Limb (tissue), 2 donors: ENCODE measurements around the gene SOAT2.
"Not testable (repeated sequence)": the region's sequence is repeated elsewhere in the genome, so short reads cannot be mapped to it uniquely, and the experiment has no call there.

Experiments used
- DNase-seq, 2 donors: peaks; one replicate each; pipeline ENCODE4 v3.0.0-alpha.2; 2016; ENCODE audit errors: extremely low spot score in 2 of 2

SOAT2 gene

GRCh38 chr12:53133722-53134121 is 30.4 kb downstream of the SOAT2 start:
- no peak for DNase-seq

GRCh38 chr12:53143355-53143754 is 40.1 kb downstream of the SOAT2 start:
- no peak for DNase-seq

GRCh38 chr12:53145383-53146260 is 42.3 kb downstream of the SOAT2 start:
- DNase-seq, result no peak

GRCh38 chr12:53147181-53147580 is 43.9 kb downstream of the SOAT2 start:
- no peak for DNase-seq

- DNase-seq, result no peak
These were observed 44.4 kb downstream of the SOAT2 start for GRCh38 chr12:53147653-53148052.

- DNase-seq, result no peak
These were observed 47.8 kb downstream of the SOAT2 start for GRCh38 chr12:53151039-53151438.

- no peak for DNase-seq
These were observed 49.1 kb downstream of the SOAT2 start for GRCh38 chr12:53152390-53152789.

GRCh38 chr12:53159195-53159839 is 56.0 kb downstream of the SOAT2 start:
- peak; percentile 71 to 85 for DNase-seq

- no peak for DNase-seq
These were observed 56.7 kb downstream of the SOAT2 start for GRCh38 chr12:53160000-53160399.

GRCh38 chr12:53160673-53161072 is 57.4 kb downstream of the SOAT2 start:
- DNase-seq, result no peak

- no peak for DNase-seq
These were observed 58.0 kb downstream of the SOAT2 start for GRCh38 chr12:53161119-53161911.

GRCh38 chr12:53163008-53163407 is 59.7 kb downstream of the SOAT2 start:
- not testable (repeated sequence) for DNase-seq

GRCh38 chr12:53166837-53167236 is 63.6 kb downstream of the SOAT2 start:
- DNase-seq, result no peak

GRCh38 chr12:53169644-53170043 is 66.4 kb downstream of the SOAT2 start:
- DNase-seq, result no peak

GRCh38 chr12:53170215-53170614 is 66.9 kb downstream of the SOAT2 start:
- no peak for DNase-seq

GRCh38 chr12:53170876-53171724 is 67.8 kb downstream of the SOAT2 start:
- no peak for DNase-seq

GRCh38 chr12:53171725-53172329 is 68.5 kb downstream of the SOAT2 start:
- DNase-seq, result no peak

GRCh38 chr12:53172352-53172751 is 69.1 kb downstream of the SOAT2 start:
- no peak for DNase-seq

GRCh38 chr12:53173085-53173715 is 69.9 kb downstream of the SOAT2 start:
- DNase-seq, result no peak
